Osteocyte (in vitro differentiated cells): ENCODE results near the gene SRSF6. TPM values are rescaled to one million over a fixed set of nuclear protein-coding genes. Genes with fewer than 3 reads are reported as not detected.

Source experiments
- DNase-seq: peaks from one replicate; pipeline ENCODE4 v3.0.0; 2021; ENCODE audit warnings: mixed read lengths; ENCODE audit not compliant: unreplicated experiment; ENCODE audit errors: extremely low spot score
- H3K27ac Mint-ChIP-seq: one replicate; pipeline ENCODE4 v1.8.0; 2021; ENCODE audit warnings: mild to moderate bottlenecking, mixed read lengths; ENCODE audit not compliant: unreplicated experiment
- H3K27me3 Mint-ChIP-seq: one replicate; pipeline ENCODE4 v1.8.0; 2021; ENCODE audit warnings: mixed read lengths; ENCODE audit not compliant: unreplicated experiment
- H3K36me3 Mint-ChIP-seq: one replicate; pipeline ENCODE4 v1.8.0; 2021; ENCODE audit warnings: mixed read lengths; ENCODE audit not compliant: unreplicated experiment
- H3K4me1 Mint-ChIP-seq: one replicate; pipeline ENCODE4 v1.8.0; 2021; ENCODE audit warnings: mixed read lengths; ENCODE audit not compliant: unreplicated experiment
- H3K4me3 Mint-ChIP-seq: one replicate; pipeline ENCODE4 v1.8.0; 2021; ENCODE audit warnings: mild to moderate bottlenecking, moderate library complexity, mixed read lengths; ENCODE audit not compliant: unreplicated experiment
- H3K9me3 Mint-ChIP-seq: one replicate; pipeline ENCODE4 v1.8.0; 2021; ENCODE audit warnings: mixed read lengths; ENCODE audit not compliant: unreplicated experiment
- CTCF ChIP-seq: fragments of 200-600 bp; sonication (generic); IDR thresholded peaks from 2 replicates; pipeline ENCODE4 v1.5.0; 2021; ENCODE audit warnings: antibody characterized with exemption, mild to moderate bottlenecking, moderate library complexity
- total RNA-seq: library from RNA; stranded (reverse); gene quantifications from 2 replicates; pipeline ENCODE4 v1.2.1, GENCODE V29; 2021

SRSF6 gene
- total RNA-seq, 1 donor from 2014 or later = 200 TPM

GRCh38 chr20:43465625-43465943 lies 7.9 kb downstream of the SRSF6 start:
- Mint-ChIP-seq H3K4me3 (no peak overlapping the region), H3K9me3 (no peaks in the 10 kb centered on the region), H3K27me3 (no peaks in the 10 kb centered on the region), H3K36me3 (peaks cover 68% of the 10 kb centered on the region), H3K4me1 (peaks cover 15% of the 10 kb centered on the region), H3K27ac (no peak overlapping the region)
- no peak for TF ChIP-seq CTCF
- DNase-seq = no peak

- H3K4me3 Mint-ChIP-seq = no peak overlapping the region
- no peaks in the 10 kb centered on the region for H3K9me3 Mint-ChIP-seq
These were observed 9.9 kb downstream of the SRSF6 start for GRCh38 chr20:43467589-43467988.

GRCh38 chr20:43472671-43473380 lies 15.1 kb downstream of the SRSF6 start:
- Mint-ChIP-seq H3K27me3 (peaks cover 5% of the 10 kb centered on the region), H3K4me1 (no peaks in the 10 kb centered on the region), H3K9me3 (no peaks in the 10 kb centered on the region), H3K36me3 (peaks cover 14% of the 10 kb centered on the region), H3K4me3 (no peak overlapping the region), H3K27ac (no peak overlapping the region)
- no peak for DNase-seq
- TF ChIP-seq CTCF = no peak

More at GRCh38 chr20:43467589-43467988, 9.9 kb downstream of the SRSF6 start:
- H3K27ac Mint-ChIP-seq = no peak overlapping the region
- H3K27me3 Mint-ChIP-seq = no peaks in the 10 kb centered on the region
- H3K4me1 Mint-ChIP-seq = peaks cover 2% of the 10 kb centered on the region
- peaks cover 51% of the 10 kb centered on the region for H3K36me3 Mint-ChIP-seq
- DNase-seq = no peak
- TF ChIP-seq CTCF = no peak

GRCh38 chr20:43473381-43473704 lies 15.6 kb downstream of the SRSF6 start:
- DNase-seq = no peak
- H3K9me3 Mint-ChIP-seq = no peaks in the 10 kb centered on the region
- H3K36me3 Mint-ChIP-seq = peaks cover 14% of the 10 kb centered on the region
- no peaks in the 10 kb centered on the region for H3K4me1 Mint-ChIP-seq
- peaks cover 9% of the 10 kb centered on the region for H3K27me3 Mint-ChIP-seq
- no peak overlapping the region for H3K4me3 Mint-ChIP-seq
- TF ChIP-seq CTCF = no peak
- H3K27ac Mint-ChIP-seq = no peak overlapping the region

- H3K4me3 Mint-ChIP-seq = no peak overlapping the region
- DNase-seq = no peak
- H3K9me3 Mint-ChIP-seq = no peaks in the 10 kb centered on the region
- H3K4me1 Mint-ChIP-seq = no peaks in the 10 kb centered on the region
- TF ChIP-seq CTCF = no peak
- H3K36me3 Mint-ChIP-seq = no peaks in the 10 kb centered on the region
- H3K27me3 Mint-ChIP-seq = peaks cover 24% of the 10 kb centered on the region
- no peak overlapping the region for H3K27ac Mint-ChIP-seq
These were observed 19.5 kb downstream of the SRSF6 start for GRCh38 chr20:43477193-43477592.
